SKM-1 treated with dmso at 0.1 percent for 144 hours (cell line): Measurements from ENCODE around the gene TENM3.
"Not testable (repeated sequence)": the region's sequence is repeated elsewhere in the genome, so short reads cannot be mapped to it uniquely, and the experiment has no call there.

ENCODE experiments used
- DNase-seq: peaks from one replicate; lab custom pipeline; 2025; ENCODE audit not compliant: unreplicated experiment; lab: John Stamatoyannopoulos, UW

Gene TENM3

GRCh38 chr4:182805321-182805720 lies 562.1 kb downstream of the TENM3 start:
- DNase-seq: no peak

DNA sequence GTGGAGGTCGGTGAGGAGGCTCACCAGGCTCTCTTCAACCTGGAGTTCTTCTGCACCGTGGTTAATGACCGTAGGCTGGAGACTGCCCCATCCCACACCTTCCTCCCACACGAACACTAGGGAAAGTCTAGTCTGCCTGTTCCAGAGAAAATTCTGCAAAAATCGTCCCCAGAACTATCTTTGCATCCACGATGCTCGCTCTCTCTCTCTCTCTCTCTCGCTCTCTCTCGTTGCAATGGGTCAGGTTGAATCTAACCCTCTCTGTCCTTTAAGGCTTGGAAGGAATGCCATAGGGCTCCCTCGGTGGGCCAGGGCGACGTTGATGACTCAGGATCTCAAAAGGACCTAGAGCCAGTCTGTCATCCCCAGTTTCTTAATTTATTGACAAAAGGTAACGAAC lies 562.5 kb downstream of the TENM3 start:
- no peak for DNase-seq

GRCh38 chr4:182806259-182807252 lies 563.4 kb downstream of the TENM3 start:
- DNase-seq: peak; percentile 71

- DNase-seq: no peak
Measured at GRCh38 chr4:182807346-182807745, 564.1 kb downstream of the TENM3 start.

GRCh38 chr4:182807767-182808548 lies 564.8 kb downstream of the TENM3 start:
- DNase-seq: no peak

GRCh38 chr4:182808673-182809416 lies 565.6 kb downstream of the TENM3 start:
- peak; percentile 94 for DNase-seq

DNA sequence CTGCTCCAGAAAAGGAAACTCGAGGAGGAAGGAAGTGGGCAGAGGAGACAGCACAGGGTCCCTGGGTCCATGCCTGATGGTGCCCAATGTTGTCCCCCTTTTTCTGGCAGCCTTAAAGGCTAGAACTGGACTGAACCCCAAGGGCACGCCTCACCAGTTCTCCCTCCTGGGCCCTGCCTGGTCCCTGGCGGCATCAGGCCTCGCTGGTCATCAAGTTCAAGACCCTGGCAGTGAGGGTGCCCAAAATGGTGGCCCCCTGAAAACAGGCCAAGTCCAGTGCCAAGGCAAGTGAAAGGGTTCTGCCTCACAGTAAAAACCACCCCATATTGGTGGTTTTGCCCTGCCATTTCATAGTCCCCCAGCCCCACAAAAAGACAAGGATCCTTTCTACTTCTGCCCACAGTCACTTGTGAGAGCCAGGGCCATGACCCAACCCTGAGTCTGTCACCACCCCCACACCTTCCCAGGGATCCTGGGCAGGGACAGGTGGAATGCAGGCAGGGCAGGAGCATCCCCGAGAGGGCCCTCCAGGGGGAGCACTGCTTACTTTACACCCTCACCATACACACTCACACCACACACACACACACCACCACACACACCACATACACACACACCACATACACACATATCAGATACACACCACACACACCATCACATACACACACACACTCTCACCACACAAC lies 566.4 kb downstream of the TENM3 start:
- peak; percentile 19 for DNase-seq

GRCh38 chr4:182810103-182810615 lies 567.0 kb downstream of the TENM3 start:
- no peak for DNase-seq

GRCh38 chr4:182812916-182813315 lies 569.7 kb downstream of the TENM3 start:
- no peak for DNase-seq

DNA sequence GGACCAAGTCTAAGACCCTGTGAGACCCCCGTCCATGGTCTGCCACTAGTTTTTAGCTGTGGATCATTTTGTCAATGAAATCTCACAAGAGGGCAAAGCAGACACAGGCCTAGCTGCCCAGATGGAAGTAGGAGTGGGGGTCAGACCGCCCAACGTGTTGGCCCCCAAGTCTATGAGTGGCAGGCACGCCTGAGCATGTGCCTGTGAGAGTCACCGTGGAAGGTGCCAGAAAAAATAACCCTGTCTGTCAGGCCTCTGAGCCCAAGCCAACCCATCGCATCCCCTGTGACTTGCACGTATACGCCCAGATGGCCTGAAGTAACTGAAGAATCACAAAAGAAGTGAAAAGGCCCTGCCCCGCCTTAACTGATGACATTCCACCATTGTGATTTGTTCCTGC lies 570.9 kb downstream of the TENM3 start:
- DNase-seq: not testable (repeated sequence)

- no peak for DNase-seq
Measured at GRCh38 chr4:182818926-182819730, 575.9 kb downstream of the TENM3 start.

DNA sequence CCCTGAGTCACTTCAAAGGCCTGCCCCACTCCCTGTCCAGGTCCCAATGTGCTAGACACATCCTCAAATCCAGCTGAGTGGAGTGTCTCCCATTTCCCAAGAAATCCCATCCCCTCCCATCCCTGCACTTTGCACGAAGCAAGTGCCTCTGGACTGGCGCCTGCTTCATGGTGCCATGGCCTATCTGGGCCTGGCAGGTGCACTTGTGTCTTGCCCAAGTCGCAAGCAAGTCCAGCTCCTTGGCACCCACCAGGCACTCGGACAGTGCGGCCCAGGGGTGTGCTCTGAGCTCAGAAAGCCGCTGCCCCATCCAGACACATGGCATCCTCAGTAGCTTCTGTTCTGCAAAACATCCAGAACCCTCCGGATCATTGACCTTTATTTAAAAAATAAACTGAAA lies 576.5 kb downstream of the TENM3 start:
- no peak for DNase-seq

DNA sequence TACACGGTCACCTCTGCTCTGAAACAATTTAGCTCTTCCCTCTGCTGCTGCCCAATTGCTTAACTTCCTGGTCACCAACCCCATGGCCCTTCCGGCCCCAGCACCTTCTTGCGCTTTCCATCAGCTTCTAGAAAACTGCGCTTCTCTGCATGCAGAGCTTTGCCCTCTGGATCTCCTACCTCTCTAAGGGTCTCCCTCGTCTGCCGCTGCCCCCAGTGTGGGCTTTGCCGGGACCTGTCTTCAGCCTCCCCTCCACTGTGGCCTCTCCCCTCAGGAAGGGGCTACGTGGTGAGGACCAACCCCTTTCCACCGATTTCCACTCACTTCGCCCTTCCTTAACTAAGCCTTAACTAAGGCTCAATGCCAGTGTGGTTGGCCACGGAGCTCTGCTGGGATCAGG lies 579.4 kb downstream of the TENM3 start:
- no peak for DNase-seq

DNA sequence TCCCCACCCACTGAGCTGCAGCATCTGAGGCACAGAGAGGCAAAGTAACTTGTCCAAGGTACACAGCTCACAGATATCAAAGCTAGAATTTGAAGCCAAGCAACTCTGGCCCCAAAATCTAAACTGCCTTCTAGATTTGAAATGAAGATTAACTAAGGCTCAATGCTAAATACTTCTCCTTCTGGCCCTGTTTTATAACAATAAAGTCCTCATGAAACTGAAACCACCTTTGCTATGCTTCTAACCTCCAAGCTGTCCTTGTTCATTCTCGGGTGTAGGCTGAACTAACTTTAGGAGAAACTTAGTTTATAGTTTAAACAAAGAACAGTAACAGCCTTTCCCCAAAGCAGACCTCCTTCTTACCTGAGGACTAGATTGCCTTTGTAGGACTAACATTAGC lies 580.4 kb downstream of the TENM3 start:
- DNase-seq: no peak

DNA sequence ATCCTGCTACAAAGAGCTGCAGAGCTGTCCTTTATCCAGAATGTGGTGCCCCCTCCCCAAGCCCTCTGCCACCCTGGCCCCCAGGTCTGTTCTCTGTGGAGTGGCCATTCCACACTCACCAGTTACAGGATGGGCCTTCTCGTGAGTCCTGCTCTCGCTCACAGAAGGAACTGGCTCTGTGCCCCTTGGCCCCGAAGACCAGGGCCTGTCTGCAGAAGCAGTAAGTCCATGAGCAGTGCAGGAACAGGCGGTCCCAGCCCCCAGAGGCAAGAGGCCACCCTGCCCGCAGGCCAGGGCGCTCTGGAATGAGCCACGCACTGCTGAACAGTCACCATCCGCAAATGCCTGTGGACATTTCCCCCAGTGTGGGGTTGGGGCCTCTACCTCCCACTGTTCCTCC lies 581.8 kb downstream of the TENM3 start:
- no peak for DNase-seq

- no peak for DNase-seq
Measured at GRCh38 chr4:182825786-182826185, 582.6 kb downstream of the TENM3 start.

GRCh38 chr4:182826391-182826790 lies 583.2 kb downstream of the TENM3 start:
- no peak for DNase-seq

GRCh38 chr4:182827166-182827565 lies 584.0 kb downstream of the TENM3 start:
- no peak for DNase-seq

DNA sequence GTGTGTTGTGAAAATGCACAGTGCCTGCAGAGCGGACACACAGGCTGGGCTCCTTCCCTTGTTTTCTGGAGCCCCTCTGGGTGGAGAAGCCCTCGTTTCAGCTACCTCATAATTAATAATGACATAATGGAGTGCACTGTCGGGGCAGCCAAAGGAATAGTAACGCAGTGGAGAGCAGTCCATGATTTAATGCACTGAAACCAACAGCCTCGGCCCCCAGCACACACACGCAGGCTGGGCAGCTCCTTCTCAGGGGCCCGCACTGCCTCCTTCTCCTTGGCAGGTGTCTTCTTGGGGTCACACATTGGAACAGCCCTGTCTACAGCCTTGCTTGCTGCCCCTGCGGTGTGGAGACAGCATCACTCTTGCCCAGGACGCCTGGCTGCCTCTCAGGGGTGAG lies 584.8 kb downstream of the TENM3 start:
- no peak for DNase-seq
